HEK293 (cell line): Measurements from ENCODE around the gene KCNJ1.

ENCODE experiments used
- CTCF ChIA-PET: fragments of 350-600 bp; formaldehyde crosslinking; extraction: SDS; loops from one replicate; lab custom pipeline; 2021; ENCODE audit warnings: antibody characterized with exemption; lab: Yijun Ruan, JAX
- POLR2A ChIA-PET: fragments of 300-600 bp; formaldehyde crosslinking; extraction: SDS; loops from one replicate; lab custom pipeline; 2020; ENCODE audit warnings: antibody characterized with exemption, inconsistent platforms; lab: Yijun Ruan, JAX
- H3K27ac ChIP-seq: fragments of 200-500 bp; sonication (Bioruptor generic); 2 replicates; pipeline ENCODE4 v1.5.1; 2014; ENCODE audit warnings: low read depth, low read length, control low read depth, inconsistent platforms; ENCODE audit errors: extremely low read depth
- H3K36me3 ChIP-seq, 2 experiments: fragments of 200-500 bp in 1 of 2; sonication (Bioruptor generic) in 1 of 2; 1 replicate in 1 of 2; 2 replicates in 1 of 2; pipeline ENCODE4 v1.5.1; 2014 to 2017; ENCODE audit warnings: inconsistent platforms in 2 of 2, low read length in 2 of 2; ENCODE audit not compliant: control insufficient read depth in 2 of 2, insufficient read depth in 1 of 2
- H3K4me1 ChIP-seq: fragments of 200-500 bp; sonication (Bioruptor generic); 2 replicates; pipeline ENCODE4 v1.5.1; 2014; ENCODE audit warnings: mild to moderate bottlenecking, low read length, inconsistent platforms; ENCODE audit not compliant: control insufficient read depth, insufficient read depth
- H3K4me3 ChIP-seq: 2 replicates; pipeline ENCODE4 v1.5.1; 2011; ENCODE audit warnings: low read depth, mild to moderate bottlenecking, control low read depth, low read length, moderate library complexity
- H3K9me3 ChIP-seq: fragments of 200-500 bp; sonication (Bioruptor generic); 2 replicates; pipeline ENCODE4 v1.5.1; 2014; ENCODE audit warnings: low read depth, low read length, inconsistent platforms; ENCODE audit not compliant: control insufficient read depth, insufficient read depth
- BCL11A ChIP-seq: fragments of 450-650 bp; formaldehyde crosslinking; IDR thresholded peaks from 2 replicates; pipeline ENCODE4 v1.5.1; 2016; ENCODE audit warnings: low read depth, missing biosample characterization, missing genetic modification characterization
- KLF16 ChIP-seq: fragments of 450-650 bp; formaldehyde crosslinking; IDR thresholded peaks from 2 replicates; pipeline ENCODE4 v1.5.1; 2017; ENCODE audit warnings: missing biosample characterization, missing genetic modification characterization
- SP3 ChIP-seq: fragments of 450-650 bp; formaldehyde crosslinking; IDR thresholded peaks from 2 replicates; pipeline ENCODE4 v1.5.1; 2016; ENCODE audit warnings: missing biosample characterization, missing genetic modification characterization
- ZNF10 ChIP-seq: fragments of 450-650 bp; formaldehyde crosslinking; IDR thresholded peaks from 2 replicates; pipeline ENCODE4 v1.5.1; 2017; ENCODE audit warnings: missing biosample characterization, missing genetic modification characterization
- ZNF24 ChIP-seq: fragments of 450-650 bp; formaldehyde crosslinking; IDR thresholded peaks from 2 replicates; pipeline ENCODE4 v1.5.1; 2016; ENCODE audit warnings: missing biosample characterization, missing genetic modification characterization
- ZNF341 ChIP-seq: fragments of 450-650 bp; formaldehyde crosslinking; IDR thresholded peaks from 2 replicates; pipeline ENCODE4; 2016; ENCODE audit warnings: low read depth, missing biosample characterization, missing genetic modification characterization
- ZNF398 ChIP-seq: fragments of 450-650 bp; formaldehyde crosslinking; IDR thresholded peaks from 2 replicates; pipeline ENCODE4 v1.5.1; 2017; ENCODE audit warnings: missing biosample characterization, missing genetic modification characterization
- ZNF561 ChIP-seq: fragments of 450-650 bp; IDR thresholded peaks from 2 replicates; pipeline ENCODE4 v1.5.1; 2018; ENCODE audit warnings: missing biosample characterization, missing genetic modification characterization, borderline replicate concordance
- ZNF654 ChIP-seq: fragments of 450-650 bp; formaldehyde crosslinking; IDR thresholded peaks from 2 replicates; pipeline ENCODE4 v1.5.1; 2016; ENCODE audit warnings: low read depth, missing biosample characterization, missing genetic modification characterization
- ZNF837 ChIP-seq: fragments of 450-650 bp; formaldehyde crosslinking; IDR thresholded peaks from 2 replicates; pipeline ENCODE4 v1.5.1; 2016; ENCODE audit warnings: missing biosample characterization, missing genetic modification characterization
- TF ChIP-seq, protein P1 (sequence below): fragments of 450-650 bp; formaldehyde crosslinking; IDR thresholded peaks from 2 replicates; pipeline ENCODE4 v1.5.1; 2016; ENCODE audit warnings: missing biosample characterization, missing genetic modification characterization
- TF ChIP-seq, protein P2 (sequence below): fragments of 450-650 bp; formaldehyde crosslinking; IDR thresholded peaks from 2 replicates; pipeline ENCODE4 v1.5.1; 2017; ENCODE audit warnings: missing biosample characterization, missing genetic modification characterization
- TF ChIP-seq, protein P3 (sequence below): fragments of 450-650 bp; formaldehyde crosslinking; IDR thresholded peaks from 2 replicates; pipeline ENCODE4 v1.5.1; 2016; ENCODE audit warnings: missing biosample characterization, missing genetic modification characterization
- TF ChIP-seq, protein P4 (sequence below): fragments of 450-650 bp; formaldehyde crosslinking; IDR thresholded peaks from 2 replicates; pipeline ENCODE4; 2016; ENCODE audit warnings: missing biosample characterization, missing genetic modification characterization
- TF ChIP-seq, protein P5 (sequence below): fragments of 450-650 bp; formaldehyde crosslinking; IDR thresholded peaks from 2 replicates; pipeline ENCODE4 v1.5.1; 2017; ENCODE audit warnings: missing biosample characterization, missing genetic modification characterization

Gene KCNJ1

GRCh38 chr11:128886406-128887124, 19.5 kb upstream of the KCNJ1 start:
- no peaks in the 10 kb centered on the region for H3K9me3 ChIP-seq
- ChIA-PET POLR2A (interaction anchor here (3.1 kb wide), 1 partner anchor 70 kb away, joined by 14 read pairs; no protein-coding TSS in a partner anchor), CTCF (interaction anchor here (0.6 to 11.1 kb wide), 30 partner anchors 10 to 867 kb away, joined by 3 to 556 read pairs (median 5); no protein-coding TSS in a partner anchor)
- no peak overlapping the region for H3K4me3 ChIP-seq
- H3K27ac ChIP-seq: no peak overlapping the region
- TF ChIP-seq, protein P1, sequence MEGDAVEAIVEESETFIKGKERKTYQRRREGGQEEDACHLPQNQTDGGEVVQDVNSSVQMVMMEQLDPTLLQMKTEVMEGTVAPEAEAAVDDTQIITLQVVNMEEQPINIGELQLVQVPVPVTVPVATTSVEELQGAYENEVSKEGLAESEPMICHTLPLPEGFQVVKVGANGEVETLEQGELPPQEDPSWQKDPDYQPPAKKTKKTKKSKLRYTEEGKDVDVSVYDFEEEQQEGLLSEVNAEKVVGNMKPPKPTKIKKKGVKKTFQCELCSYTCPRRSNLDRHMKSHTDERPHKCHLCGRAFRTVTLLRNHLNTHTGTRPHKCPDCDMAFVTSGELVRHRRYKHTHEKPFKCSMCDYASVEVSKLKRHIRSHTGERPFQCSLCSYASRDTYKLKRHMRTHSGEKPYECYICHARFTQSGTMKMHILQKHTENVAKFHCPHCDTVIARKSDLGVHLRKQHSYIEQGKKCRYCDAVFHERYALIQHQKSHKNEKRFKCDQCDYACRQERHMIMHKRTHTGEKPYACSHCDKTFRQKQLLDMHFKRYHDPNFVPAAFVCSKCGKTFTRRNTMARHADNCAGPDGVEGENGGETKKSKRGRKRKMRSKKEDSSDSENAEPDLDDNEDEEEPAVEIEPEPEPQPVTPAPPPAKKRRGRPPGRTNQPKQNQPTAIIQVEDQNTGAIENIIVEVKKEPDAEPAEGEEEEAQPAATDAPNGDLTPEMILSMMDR (tag by site-specific recombination): 0 out of 2 replicates have a peak, but pooled peaks have one; percentile 20
- TF ChIP-seq ZNF654: peak; percentile 38
- TF ChIP-seq, protein P2, sequence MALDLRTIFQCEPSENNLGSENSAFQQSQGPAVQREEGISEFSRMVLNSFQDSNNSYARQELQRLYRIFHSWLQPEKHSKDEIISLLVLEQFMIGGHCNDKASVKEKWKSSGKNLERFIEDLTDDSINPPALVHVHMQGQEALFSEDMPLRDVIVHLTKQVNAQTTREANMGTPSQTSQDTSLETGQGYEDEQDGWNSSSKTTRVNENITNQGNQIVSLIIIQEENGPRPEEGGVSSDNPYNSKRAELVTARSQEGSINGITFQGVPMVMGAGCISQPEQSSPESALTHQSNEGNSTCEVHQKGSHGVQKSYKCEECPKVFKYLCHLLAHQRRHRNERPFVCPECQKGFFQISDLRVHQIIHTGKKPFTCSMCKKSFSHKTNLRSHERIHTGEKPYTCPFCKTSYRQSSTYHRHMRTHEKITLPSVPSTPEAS (tag by site-specific recombination): no peak
- TF ChIP-seq ZNF24 (tag by site-specific recombination): no peak
- no peaks in the 10 kb centered on the region for H3K36me3 ChIP-seq
- H3K4me1 ChIP-seq: no peaks in the 10 kb centered on the region

- TF ChIP-seq ZNF654 (peak; percentile 89), ZNF24 (tag by site-specific recombination) (no peak)
- TF ChIP-seq, protein P1 (tag by site-specific recombination): peak; percentile 39; the same call in 1 of the 2 replicates
- TF ChIP-seq, protein P3, sequence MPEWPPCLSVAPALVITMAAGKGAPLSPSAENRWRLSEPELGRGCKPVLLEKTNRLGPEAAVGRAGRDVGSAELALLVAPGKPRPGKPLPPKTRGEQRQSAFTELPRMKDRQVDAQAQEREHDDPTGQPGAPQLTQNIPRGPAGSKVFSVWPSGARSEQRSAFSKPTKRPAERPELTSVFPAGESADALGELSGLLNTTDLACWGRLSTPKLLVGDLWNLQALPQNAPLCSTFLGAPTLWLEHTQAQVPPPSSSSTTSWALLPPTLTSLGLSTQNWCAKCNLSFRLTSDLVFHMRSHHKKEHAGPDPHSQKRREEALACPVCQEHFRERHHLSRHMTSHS (tag by site-specific recombination): no peak
- TF ChIP-seq, all 188 proteins: peak for 2
- CTCF ChIA-PET: interaction anchor here (0.5 to 11.1 kb wide), 42 partner anchors 8 to 1126 kb away, joined by 3 to 556 read pairs (median 4); no protein-coding TSS in a partner anchor
- Histone ChIP-seq H3K4me1 (no peaks in the 10 kb centered on the region), H3K4me3 (no peak overlapping the region), H3K27ac (no peak overlapping the region), H3K9me3 (no peaks in the 10 kb centered on the region), H3K36me3 (no peaks in the 10 kb centered on the region)
- POLR2A ChIA-PET: interaction anchor here (3.1 kb wide), 1 partner anchor 72 kb away, joined by 14 read pairs; no protein-coding TSS in a partner anchor
Observed at GRCh38 chr11:128884703-128885338, 17.7 kb upstream of the KCNJ1 start.

GRCh38 chr11:128884054-128884453, 17.0 kb upstream of the KCNJ1 start:
- no peak overlapping the region for H3K4me3 ChIP-seq
- CTCF ChIA-PET: interaction anchor here (0.6 to 11.1 kb wide), 25 partner anchors 9 to 878 kb away, joined by 3 to 556 read pairs (median 6); no protein-coding TSS in a partner anchor

More at GRCh38 chr11:128884054-128884453, 17.0 kb upstream of the KCNJ1 start:
- TF ChIP-seq, protein P4, sequence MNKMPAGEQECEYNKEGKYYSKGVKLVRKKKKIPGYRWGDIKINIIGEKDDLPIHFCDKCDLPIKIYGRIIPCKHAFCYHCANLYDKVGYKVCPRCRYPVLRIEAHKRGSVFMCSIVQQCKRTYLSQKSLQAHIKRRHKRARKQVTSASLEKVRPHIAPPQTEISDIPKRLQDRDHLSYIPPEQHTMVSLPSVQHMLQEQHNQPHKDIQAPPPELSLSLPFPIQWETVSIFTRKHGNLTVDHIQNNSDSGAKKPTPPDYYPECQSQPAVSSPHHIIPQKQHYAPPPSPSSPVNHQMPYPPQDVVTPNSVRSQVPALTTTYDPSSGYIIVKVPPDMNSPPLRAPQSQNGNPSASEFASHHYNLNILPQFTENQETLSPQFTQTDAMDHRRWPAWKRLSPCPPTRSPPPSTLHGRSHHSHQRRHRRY (tag by site-specific recombination): no peak
- TF ChIP-seq KLF16 (no peak), ZNF341 (tag by site-specific recombination) (no peak), BCL11A (tag by site-specific recombination) (no peak), ZNF837 (tag by site-specific recombination) (no peak), SP3 (no peak), ZNF398 (tag by site-specific recombination) (no peak), ZNF561 (tag by site-specific recombination) (no peak), ZNF10 (tag by site-specific recombination) (no peak)
- TF ChIP-seq, protein P5, sequence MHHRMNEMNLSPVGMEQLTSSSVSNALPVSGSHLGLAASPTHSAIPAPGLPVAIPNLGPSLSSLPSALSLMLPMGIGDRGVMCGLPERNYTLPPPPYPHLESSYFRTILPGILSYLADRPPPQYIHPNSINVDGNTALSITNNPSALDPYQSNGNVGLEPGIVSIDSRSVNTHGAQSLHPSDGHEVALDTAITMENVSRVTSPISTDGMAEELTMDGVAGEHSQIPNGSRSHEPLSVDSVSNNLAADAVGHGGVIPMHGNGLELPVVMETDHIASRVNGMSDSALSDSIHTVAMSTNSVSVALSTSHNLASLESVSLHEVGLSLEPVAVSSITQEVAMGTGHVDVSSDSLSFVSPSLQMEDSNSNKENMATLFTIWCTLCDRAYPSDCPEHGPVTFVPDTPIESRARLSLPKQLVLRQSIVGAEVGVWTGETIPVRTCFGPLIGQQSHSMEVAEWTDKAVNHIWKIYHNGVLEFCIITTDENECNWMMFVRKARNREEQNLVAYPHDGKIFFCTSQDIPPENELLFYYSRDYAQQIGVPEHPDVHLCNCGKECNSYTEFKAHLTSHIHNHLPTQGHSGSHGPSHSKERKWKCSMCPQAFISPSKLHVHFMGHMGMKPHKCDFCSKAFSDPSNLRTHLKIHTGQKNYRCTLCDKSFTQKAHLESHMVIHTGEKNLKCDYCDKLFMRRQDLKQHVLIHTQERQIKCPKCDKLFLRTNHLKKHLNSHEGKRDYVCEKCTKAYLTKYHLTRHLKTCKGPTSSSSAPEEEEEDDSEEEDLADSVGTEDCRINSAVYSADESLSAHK (tag by site-specific recombination): no peak
- TF ChIP-seq, all 188 proteins: peak for 0
- Histone ChIP-seq H3K9me3 (no peaks in the 10 kb centered on the region), H3K36me3 (no peaks in the 10 kb centered on the region), H3K4me1 (no peaks in the 10 kb centered on the region), H3K27ac (no peak overlapping the region)
- POLR2A ChIA-PET: interaction anchor here (3.1 kb wide), 1 partner anchor 73 kb away, joined by 14 read pairs; no protein-coding TSS in a partner anchor
